ENCODE data around the gene CNTROB.
A peak's percentile ranks its signal among the peaks of the same experiment; 100 is the strongest.

Gene CNTROB

GRCh38 chr17:7929158-7930023 is 2.6 kb upstream of the CNTROB start, which contains the start of gene KCNAB3:
KCNAB3 (minus strand) TSS chr17:7929856; CDS start chr17:7929435, 421 bp downstream.
- Histone ChIP-seq H3K36me3 (peaks cover 14% of the 10 kb centered on the region), H3K27ac (no peak within 1 kb of the TSS), H3K4me3 (ENCODE audit: low read depth, low read length) (no peak within 1 kb of the TSS), H3K27me3 (ENCODE audit: insufficient read depth, low read depth, severe bottlenecking) (no peaks in the 10 kb centered on the region), H3K9me3 (ENCODE audit: severe bottlenecking) (no peaks in the 10 kb centered on the region)
- DNase-seq = no peak
- no peak for TF ChIP-seq CTCF (IDR thresholded peaks at IDR 0.05; ENCODE audit: low read depth, low read length)

- H3K4me3 ChIP-seq (ENCODE audit: low read depth, low read length) = peak overlapping the region; percentile 95
- no peak for DNase-seq
- no peaks in the 10 kb centered on the region for H3K27me3 ChIP-seq (ENCODE audit: insufficient read depth, low read depth, severe bottlenecking)
- TF ChIP-seq CTCF (IDR thresholded peaks at IDR 0.05; ENCODE audit: low read depth, low read length) = no peak
- no peaks in the 10 kb centered on the region for H3K9me3 ChIP-seq (ENCODE audit: severe bottlenecking)
- H3K27ac ChIP-seq = peak overlapping the region; percentile 66
- peaks cover 28% of the 10 kb centered on the region for H3K36me3 ChIP-seq
Measured at GRCh38 chr17:7930841-7931631, 970 bp upstream of the CNTROB start.

- no peak for TF ChIP-seq CTCF (IDR thresholded peaks at IDR 0.05; ENCODE audit: low read depth, low read length)
- peak overlapping the region; percentile 91 for H3K27ac ChIP-seq
- DNase-seq = no peak
- H3K9me3 ChIP-seq (ENCODE audit: severe bottlenecking) = no peaks in the 10 kb centered on the region
- no peaks in the 10 kb centered on the region for H3K27me3 ChIP-seq (ENCODE audit: insufficient read depth, low read depth, severe bottlenecking)
- H3K4me3 ChIP-seq (ENCODE audit: low read depth, low read length) = peak overlapping the region; percentile 95
- peaks cover 43% of the 10 kb centered on the region for H3K36me3 ChIP-seq
Measured at GRCh38 chr17:7932483-7932891, 481 bp downstream of the CNTROB start.

- Histone ChIP-seq H3K4me3 (ENCODE audit: low read depth, low read length) (peak overlapping the region; percentile 95), H3K27me3 (ENCODE audit: insufficient read depth, low read depth, severe bottlenecking) (no peaks in the 10 kb centered on the region), H3K36me3 (peaks cover 44% of the 10 kb centered on the region), H3K9me3 (ENCODE audit: severe bottlenecking) (no peaks in the 10 kb centered on the region), H3K27ac (peak overlapping the region; percentile 6)
- DNase-seq = peak; percentile 33
- no peak for TF ChIP-seq CTCF (IDR thresholded peaks at IDR 0.05; ENCODE audit: low read depth, low read length)
Measured at GRCh38 chr17:7932949-7933348, 943 bp downstream of the CNTROB start.

GRCh38 chr17:7935859-7936258 is 3.9 kb downstream of the CNTROB start:
- no peak overlapping the region for H3K4me3 ChIP-seq (ENCODE audit: low read depth, low read length)
- no peak overlapping the region for H3K27ac ChIP-seq
- no peaks in the 10 kb centered on the region for H3K9me3 ChIP-seq (ENCODE audit: severe bottlenecking)
- H3K36me3 ChIP-seq = peaks cover 70% of the 10 kb centered on the region
- no peak for DNase-seq
- no peaks in the 10 kb centered on the region for H3K27me3 ChIP-seq (ENCODE audit: insufficient read depth, low read depth, severe bottlenecking)
- no peak for TF ChIP-seq CTCF (IDR thresholded peaks at IDR 0.05; ENCODE audit: low read depth, low read length)
